ENCODE results near the gene TREML1. TPM values are rescaled to one million over a fixed set of nuclear protein-coding genes. Genes with fewer than 3 reads are reported as not detected.

Gene TREML1
- polyA plus RNA-seq, 1 of the 3 experiments (the other 2 are of a cell fraction): not detected

GRCh38 chr6:41163419-41163717 is 9.2 kb upstream of the TREML1 start:
- no peak overlapping the region for H3K9ac ChIP-seq
- POLR2A ChIA-PET: no interaction called here
- H3K27ac ChIP-seq (ENCODE audit: low read depth in 2 of 2, low read length in 1 of 2): no peak overlapping the region
- TF ChIP-seq NFIC (IDR thresholded peaks at IDR 0.05; ENCODE audit: borderline replicate concordance): no peak
- H3K36me3 ChIP-seq (replicated peaks in 1 of 2; ENCODE audit: control insufficient read depth in 1 of 2, insufficient read depth in 2 of 2, low read length in 1 of 2): no peaks in the 10 kb centered on the region
- H3K79me2 ChIP-seq (ENCODE audit: insufficient read depth): no peaks in the 10 kb centered on the region
- CTCF ChIA-PET: no interaction called here
- no peaks in the 10 kb centered on the region for H3K27me3 ChIP-seq (ENCODE audit: insufficient read depth)
- H4K20me1 ChIP-seq (ENCODE audit: insufficient read depth): no peaks in the 10 kb centered on the region
- WGBS (ENCODE audit: low lambda C conversion rate): 33% methylated on average over 1 of the region's 1 CpG
- H3K4me2 ChIP-seq: no peak overlapping the region
- no peak overlapping the region for H3K4me3 ChIP-seq (ENCODE audit: low read depth in 2 of 2, low read length in 1 of 2)
- DNase-seq: no peak
- H2AFZ ChIP-seq (ENCODE audit: low read depth): no peak overlapping the region
- no peaks in the 10 kb centered on the region for H3K9me3 ChIP-seq
- no peaks in the 10 kb centered on the region for H3K9me2 ChIP-seq
- H3F3A ChIP-seq (replicated peaks; ENCODE audit: insufficient read depth): no peaks in the 10 kb centered on the region
- H3K4me1 ChIP-seq (ENCODE audit: control insufficient read depth in 1 of 2, insufficient read depth in 2 of 2, low read depth in 1 of 2, low read length in 1 of 2): no peaks in the 10 kb centered on the region

GRCh38 chr6:41162687-41163418 is 8.7 kb upstream of the TREML1 start, which contains the start of gene TREM2:
Gene TREM2 (minus strand): TSS chr6:41163116. CDS start chr6:41163082, 34 bp downstream.
- WGBS (ENCODE audit: low lambda C conversion rate): 68% methylated on average over 5 of the region's 10 CpGs
- H3K36me3 ChIP-seq (replicated peaks in 1 of 2; ENCODE audit: control insufficient read depth in 1 of 2, insufficient read depth in 2 of 2, low read length in 1 of 2): no peaks in the 10 kb centered on the region
- H3K9me3 ChIP-seq: no peaks in the 10 kb centered on the region
- no peaks in the 10 kb centered on the region for H3K79me2 ChIP-seq (ENCODE audit: insufficient read depth)
- H3K9ac ChIP-seq: no peak within 1 kb of the TSS
- TF ChIP-seq RCOR1 (IDR thresholded peaks at IDR 0.05; ENCODE audit: low read length): no peak
- H3K27me3 ChIP-seq (ENCODE audit: insufficient read depth): no peaks in the 10 kb centered on the region
- ChIA-PET POLR2A (no interaction called here), CTCF (no interaction called here)
- H3K4me1 ChIP-seq (ENCODE audit: control insufficient read depth in 1 of 2, insufficient read depth in 2 of 2, low read depth in 1 of 2, low read length in 1 of 2): no peaks in the 10 kb centered on the region
- no peak within 1 kb of the TSS for H3K4me2 ChIP-seq
- no peak within 1 kb of the TSS for H3K27ac ChIP-seq (ENCODE audit: low read depth in 2 of 2, low read length in 1 of 2)
- DNase-seq: no peak
- H3K9me2 ChIP-seq: no peaks in the 10 kb centered on the region
- no peaks in the 10 kb centered on the region for H4K20me1 ChIP-seq (ENCODE audit: insufficient read depth)
- H2AFZ ChIP-seq (ENCODE audit: low read depth): no peak within 1 kb of the TSS
- no peaks in the 10 kb centered on the region for H3F3A ChIP-seq (replicated peaks; ENCODE audit: insufficient read depth)
- H3K4me3 ChIP-seq (ENCODE audit: low read depth in 2 of 2, low read length in 1 of 2): no peak within 1 kb of the TSS

GRCh38 chr6:41161851-41162552 is 7.9 kb upstream of the TREML1 start:
- no peaks in the 10 kb centered on the region for H3K36me3 ChIP-seq (replicated peaks in 1 of 2; ENCODE audit: control insufficient read depth in 1 of 2, insufficient read depth in 2 of 2, low read length in 1 of 2)
- 32% methylated on average over 13 of the region's 13 CpGs for WGBS (ENCODE audit: low lambda C conversion rate)
- ChIA-PET POLR2A (no interaction called here), CTCF (no interaction called here)
- no peak overlapping the region for H3K9ac ChIP-seq
- no peak for DNase-seq
- no peaks in the 10 kb centered on the region for H3K27me3 ChIP-seq (ENCODE audit: insufficient read depth)
- H3K4me1 ChIP-seq (ENCODE audit: control insufficient read depth in 1 of 2, insufficient read depth in 2 of 2, low read depth in 1 of 2, low read length in 1 of 2): no peaks in the 10 kb centered on the region
- no peak overlapping the region for H3K4me3 ChIP-seq (ENCODE audit: low read depth in 2 of 2, low read length in 1 of 2)
- H3K9me3 ChIP-seq: no peaks in the 10 kb centered on the region
- H3F3A ChIP-seq (replicated peaks; ENCODE audit: insufficient read depth): no peaks in the 10 kb centered on the region
- no peaks in the 10 kb centered on the region for H3K79me2 ChIP-seq (ENCODE audit: insufficient read depth)
- TF ChIP-seq USF2 (IDR thresholded peaks at IDR 0.05; ENCODE audit: borderline replicate concordance, low read depth, low read length): no peak
- no peak for TF ChIP-seq MXI1 (IDR thresholded peaks at IDR 0.05; ENCODE audit: low read depth, low read length)
- no peak for TF ChIP-seq FOXM1 (IDR thresholded peaks at IDR 0.05; ENCODE audit: low read depth)
- no peak for TF ChIP-seq REST (IDR thresholded peaks at IDR 0.05; ENCODE audit: low read depth, low read length)
- H3K4me2 ChIP-seq: no peak overlapping the region
- H3K9me2 ChIP-seq: no peaks in the 10 kb centered on the region
- H4K20me1 ChIP-seq (ENCODE audit: insufficient read depth): no peaks in the 10 kb centered on the region
- no peak overlapping the region for H3K27ac ChIP-seq (ENCODE audit: low read depth in 2 of 2, low read length in 1 of 2)
- no peak overlapping the region for H2AFZ ChIP-seq (ENCODE audit: low read depth)
